NCI-H748 (cell line): Measurements from ENCODE around the gene TFDP1.

Source experiments
- DNase-seq: peaks from one replicate; lab custom pipeline; 2025; ENCODE audit not compliant: unreplicated experiment; lab: John Stamatoyannopoulos, UW

The TFDP1 gene

GRCh38 chr13:113596321-113597200 lies 12.0 kb downstream of the TFDP1 start:
- no peak for DNase-seq

- no peak for DNase-seq
Measured at GRCh38 chr13:113597391-113598080, 13.0 kb downstream of the TFDP1 start.

- DNase-seq, result no peak
Measured at GRCh38 chr13:113598081-113598410, 13.5 kb downstream of the TFDP1 start.

GRCh38 chr13:113598481-113598880 lies 13.9 kb downstream of the TFDP1 start:
- no peak for DNase-seq

- no peak for DNase-seq
Measured at GRCh38 chr13:113599391-113599790, 14.8 kb downstream of the TFDP1 start.

- DNase-seq, result no peak
Measured at GRCh38 chr13:113601166-113602070, 16.9 kb downstream of the TFDP1 start.

- no peak for DNase-seq
Measured at GRCh38 chr13:113602291-113602988, 17.9 kb downstream of the TFDP1 start.

GRCh38 chr13:113603116-113603710 lies 18.7 kb downstream of the TFDP1 start:
- no peak for DNase-seq

- no peak for DNase-seq
Measured at GRCh38 chr13:113604186-113604585, 19.6 kb downstream of the TFDP1 start.

GRCh38 chr13:113605461-113605860 lies 20.9 kb downstream of the TFDP1 start:
- no peak for DNase-seq

- no peak for DNase-seq
Measured at GRCh38 chr13:113605866-113606438, 21.4 kb downstream of the TFDP1 start.

GRCh38 chr13:113607056-113607888 lies 22.7 kb downstream of the TFDP1 start:
- DNase-seq, result no peak

GRCh38 chr13:113607889-113608635 lies 23.5 kb downstream of the TFDP1 start:
- no peak for DNase-seq

- DNase-seq, result no peak
Measured at GRCh38 chr13:113608967-113609533, 24.5 kb downstream of the TFDP1 start.

GRCh38 chr13:113609616-113610015 lies 25.1 kb downstream of the TFDP1 start:
- DNase-seq, result no peak

- DNase-seq, result no peak
Measured at GRCh38 chr13:113610266-113610665, 25.7 kb downstream of the TFDP1 start.

- DNase-seq, result no peak
Measured at GRCh38 chr13:113611996-113612395, 27.4 kb downstream of the TFDP1 start.

- no peak for DNase-seq
Measured at GRCh38 chr13:113612607-113613006, 28.1 kb downstream of the TFDP1 start.
